Testis (tissue), 2 donors: ENCODE data around the gene ADSS1.

ENCODE experiments used
- POLR2A ChIP-seq: fragments of 450-650 bp; IDR thresholded peaks from one replicate; pipeline ENCODE4 v1.6.1; 2017; ENCODE audit warnings: antibody characterized with exemption, mild to moderate bottlenecking, moderate library complexity
- TF ChIP-seq, protein P1 (sequence below), 3 experiments: fragments of 450-650 bp in 2 of 3; fragments of 200-600 bp in 1 of 3; sonication (generic) in 1 of 3; IDR thresholded peaks; one replicate each; pipeline ENCODE4 v1.5.1; 2016 to 2019; ENCODE audit warnings: antibody characterized with exemption in 3 of 3, mild to moderate bottlenecking in 2 of 3, moderate library complexity in 1 of 3

DNA sequence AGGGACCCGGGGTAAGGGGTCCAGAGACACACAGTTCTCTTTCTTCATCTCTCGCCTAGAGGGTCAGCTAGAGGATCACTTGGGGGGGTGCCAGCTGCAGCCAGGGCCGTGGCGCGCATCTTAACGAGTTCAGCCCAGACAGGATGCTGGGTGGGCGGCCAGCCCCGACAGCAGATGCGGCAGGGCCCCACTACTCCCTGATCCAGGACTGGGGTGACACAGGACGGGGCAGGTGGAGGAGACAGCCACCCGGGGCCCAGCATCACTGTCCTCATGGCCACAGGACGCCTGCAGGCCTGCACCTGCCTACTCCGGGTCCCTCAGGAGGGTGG, 58.7 kb downstream of the ADSS1 start:
- TF ChIP-seq, protein P1, sequence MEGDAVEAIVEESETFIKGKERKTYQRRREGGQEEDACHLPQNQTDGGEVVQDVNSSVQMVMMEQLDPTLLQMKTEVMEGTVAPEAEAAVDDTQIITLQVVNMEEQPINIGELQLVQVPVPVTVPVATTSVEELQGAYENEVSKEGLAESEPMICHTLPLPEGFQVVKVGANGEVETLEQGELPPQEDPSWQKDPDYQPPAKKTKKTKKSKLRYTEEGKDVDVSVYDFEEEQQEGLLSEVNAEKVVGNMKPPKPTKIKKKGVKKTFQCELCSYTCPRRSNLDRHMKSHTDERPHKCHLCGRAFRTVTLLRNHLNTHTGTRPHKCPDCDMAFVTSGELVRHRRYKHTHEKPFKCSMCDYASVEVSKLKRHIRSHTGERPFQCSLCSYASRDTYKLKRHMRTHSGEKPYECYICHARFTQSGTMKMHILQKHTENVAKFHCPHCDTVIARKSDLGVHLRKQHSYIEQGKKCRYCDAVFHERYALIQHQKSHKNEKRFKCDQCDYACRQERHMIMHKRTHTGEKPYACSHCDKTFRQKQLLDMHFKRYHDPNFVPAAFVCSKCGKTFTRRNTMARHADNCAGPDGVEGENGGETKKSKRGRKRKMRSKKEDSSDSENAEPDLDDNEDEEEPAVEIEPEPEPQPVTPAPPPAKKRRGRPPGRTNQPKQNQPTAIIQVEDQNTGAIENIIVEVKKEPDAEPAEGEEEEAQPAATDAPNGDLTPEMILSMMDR (IDR thresholded peaks at IDR 0.05) = no peak
- no peak for TF ChIP-seq POLR2A
